Measurements from ENCODE around the gene STK24. TPM values are rescaled to one million over a fixed set of nuclear protein-coding genes. Genes with fewer than 3 reads are reported as not detected.

Gene STK24
- total RNA-seq, 1 donor from 2014 or later, result 17.0 TPM

GRCh38 chr13:98442391-98443230, 134.3 kb downstream of the STK24 start:
- ATAC-seq, result no peak
- DNase-seq (ENCODE audit: low spot score), result no peak

GRCh38 chr13:98441056-98441676, 135.7 kb downstream of the STK24 start:
- ATAC-seq, result no peak
- no peak for DNase-seq (ENCODE audit: low spot score)

GRCh38 chr13:98440390-98441055, 136.4 kb downstream of the STK24 start:
- no peak for DNase-seq (ENCODE audit: low spot score)

GRCh38 chr13:98439896-98440295, 137.0 kb downstream of the STK24 start:
- DNase-seq (ENCODE audit: low spot score), result no peak
- no peak for ATAC-seq

More at GRCh38 chr13:98440390-98441055, 136.4 kb downstream of the STK24 start:
- no peak for ATAC-seq

- DNase-seq (ENCODE audit: low spot score), result no peak
- no peak for ATAC-seq
Measured at GRCh38 chr13:98439126-98439828, 137.6 kb downstream of the STK24 start.

DNA sequence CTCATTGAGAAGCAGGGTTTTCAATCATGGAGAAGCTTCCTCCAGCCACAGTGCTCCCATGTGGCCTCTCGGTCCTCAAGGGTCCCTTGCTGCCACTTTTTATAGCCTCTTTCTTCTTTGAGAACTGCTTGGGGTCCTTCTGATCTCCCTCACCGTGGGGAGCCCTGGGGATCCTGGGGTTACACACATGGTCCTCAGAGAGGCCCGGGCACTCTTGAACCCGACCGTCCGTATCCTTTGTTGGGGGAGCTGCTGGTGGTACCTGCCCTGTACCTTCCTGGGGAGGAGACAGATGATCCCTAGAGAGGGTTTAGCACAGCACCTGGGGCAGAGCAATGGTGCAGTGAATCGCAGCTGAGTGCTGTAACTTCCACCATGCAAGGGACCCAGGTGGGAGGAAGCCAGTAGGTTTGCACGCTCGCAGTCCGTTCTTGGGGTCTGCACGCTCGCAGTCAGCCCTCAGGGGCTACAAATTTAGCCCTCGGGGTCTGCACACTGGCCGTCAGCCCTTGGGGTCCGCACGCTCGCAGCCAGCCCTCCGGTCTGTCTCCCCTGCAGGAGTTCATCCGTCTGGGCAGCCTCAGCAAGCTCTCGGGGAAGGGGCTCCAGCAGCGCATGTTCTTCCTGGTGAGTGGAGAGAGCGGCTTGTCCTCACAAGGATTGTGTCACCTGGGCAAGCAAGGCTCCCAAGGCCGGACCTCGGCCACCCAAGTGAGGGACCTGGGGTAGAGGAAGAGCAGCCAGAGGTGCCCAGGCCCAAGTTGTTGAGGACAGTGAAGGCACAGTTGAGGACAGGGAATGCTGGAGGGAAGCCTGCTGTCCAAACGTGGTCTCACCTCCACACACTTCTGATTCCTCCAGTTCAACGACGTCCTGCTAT, 138.4 kb downstream of the STK24 start:
- DNase-seq (ENCODE audit: low spot score) (no peak), ATAC-seq (no peak)

DNA sequence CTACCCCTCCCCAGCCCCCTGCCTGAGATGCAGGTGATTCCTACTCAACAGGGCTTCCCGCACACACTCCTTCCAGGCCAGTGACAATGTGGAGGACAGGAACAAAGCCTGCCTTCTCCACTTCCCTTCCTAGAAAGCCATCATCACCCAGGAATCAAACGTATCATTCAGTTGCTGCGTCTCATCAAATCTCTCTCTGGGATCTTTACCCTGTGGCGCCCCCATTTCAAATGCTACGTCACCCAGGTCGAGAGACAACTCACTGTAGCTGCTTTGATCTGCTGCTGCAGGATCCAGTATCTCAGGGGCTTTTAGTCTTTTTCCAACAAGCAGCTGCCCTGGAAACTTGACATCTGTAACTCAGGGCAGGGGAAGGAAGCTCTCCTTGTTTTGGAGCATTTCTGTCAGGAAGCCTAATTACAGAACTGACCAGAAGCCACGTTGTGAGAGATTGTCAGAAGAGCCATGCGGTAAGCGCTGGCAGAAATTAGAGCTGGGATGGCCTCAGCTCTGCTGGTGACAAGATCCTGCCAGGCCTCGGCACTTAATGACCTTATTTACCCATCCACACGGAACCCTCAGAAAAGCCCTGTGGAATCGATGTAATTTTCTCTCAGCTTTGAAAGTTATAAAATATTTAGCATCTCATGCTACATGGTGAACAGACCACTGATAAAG, 140.5 kb downstream of the STK24 start:
- no peak for ATAC-seq
- no peak for DNase-seq (ENCODE audit: low spot score)

DNA sequence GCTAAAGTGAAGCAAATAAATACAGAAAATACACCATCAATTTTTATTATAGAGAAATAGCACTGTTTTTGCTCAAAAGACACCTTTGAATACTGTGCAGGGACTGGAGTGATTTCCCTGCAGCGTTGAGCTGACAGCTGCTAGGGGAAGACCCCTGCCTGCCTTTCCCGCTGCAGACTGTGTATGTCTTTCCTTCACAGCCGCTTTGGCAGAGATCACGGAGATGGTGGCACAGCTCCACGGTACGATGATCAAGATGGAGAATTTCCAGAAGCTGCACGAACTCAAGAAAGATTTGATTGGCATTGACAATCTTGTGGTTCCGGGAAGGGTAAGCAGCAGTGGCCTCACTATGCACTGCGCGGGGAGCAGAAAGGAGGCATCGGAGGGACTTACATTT, 141.5 kb downstream of the STK24 start:
- DNase-seq (ENCODE audit: low spot score), result no peak

DNA sequence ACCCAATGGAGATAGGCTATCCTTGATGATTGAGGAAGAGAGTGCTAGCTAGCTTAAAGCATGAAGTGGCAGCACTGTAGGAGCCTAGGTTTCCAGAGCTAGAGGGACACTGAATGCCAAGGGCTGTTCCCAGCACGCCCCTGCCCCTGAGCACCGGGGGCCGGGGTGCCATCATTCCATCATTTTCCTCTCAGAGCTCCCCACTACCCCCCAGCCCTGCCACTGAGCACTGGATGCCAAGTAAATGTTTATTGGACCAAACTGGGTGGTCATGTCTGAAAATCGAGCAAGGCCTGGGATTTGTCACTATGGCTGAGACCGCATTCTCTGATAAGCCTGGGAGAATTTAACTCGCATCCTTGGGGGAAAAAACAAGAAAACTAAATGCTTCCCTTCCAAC, 142.8 kb downstream of the STK24 start:
- no peak for ATAC-seq
- no peak for DNase-seq (ENCODE audit: low spot score)

More for the DNA sequence above, 141.5 kb downstream of the STK24 start:
- no peak for ATAC-seq

- ATAC-seq, result no peak
- DNase-seq (ENCODE audit: low spot score), result no peak
Measured at GRCh38 chr13:98433654-98434053, 143.3 kb downstream of the STK24 start.

- ATAC-seq (no peak), DNase-seq (ENCODE audit: low spot score) (no peak)
Measured at GRCh38 chr13:98432638-98433037, 144.3 kb downstream of the STK24 start.

DNA sequence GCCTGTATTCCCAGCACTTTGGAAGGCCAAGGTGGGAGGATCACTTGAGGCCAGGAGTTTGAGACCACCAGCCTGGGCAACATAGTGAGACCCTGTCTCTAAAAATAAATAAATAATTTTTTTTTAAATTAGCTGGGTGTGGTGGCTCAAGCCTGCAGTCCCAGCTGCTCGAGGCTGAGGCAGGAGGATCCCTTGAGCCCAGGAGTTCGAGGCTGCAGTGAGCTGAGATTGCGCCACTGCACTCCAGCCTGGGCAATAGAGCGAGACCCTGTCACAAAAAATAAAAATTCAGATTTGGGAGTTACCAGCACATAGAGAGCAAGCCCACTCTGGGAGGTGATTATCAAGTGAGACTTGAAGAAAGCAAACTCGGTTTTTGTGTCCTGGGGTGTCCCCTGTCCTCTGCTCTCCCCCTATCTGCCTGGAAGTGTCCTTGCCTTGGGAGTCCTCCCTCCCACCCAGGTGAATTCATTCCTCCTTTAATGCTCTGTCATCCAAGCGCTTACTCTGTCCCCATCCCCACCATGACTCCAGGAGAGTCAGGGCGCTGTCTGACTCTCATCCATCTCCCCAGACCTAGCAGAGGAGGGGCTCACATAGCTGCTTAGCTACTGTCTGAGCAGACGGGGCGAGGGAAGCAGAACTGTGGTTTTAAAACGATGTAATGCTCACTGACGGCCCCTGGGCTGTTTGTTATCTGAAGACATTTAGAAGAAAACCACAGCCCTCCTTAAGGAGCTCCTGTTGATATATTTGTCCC, 146.8 kb downstream of the STK24 start:
- no peak for ATAC-seq

DNA sequence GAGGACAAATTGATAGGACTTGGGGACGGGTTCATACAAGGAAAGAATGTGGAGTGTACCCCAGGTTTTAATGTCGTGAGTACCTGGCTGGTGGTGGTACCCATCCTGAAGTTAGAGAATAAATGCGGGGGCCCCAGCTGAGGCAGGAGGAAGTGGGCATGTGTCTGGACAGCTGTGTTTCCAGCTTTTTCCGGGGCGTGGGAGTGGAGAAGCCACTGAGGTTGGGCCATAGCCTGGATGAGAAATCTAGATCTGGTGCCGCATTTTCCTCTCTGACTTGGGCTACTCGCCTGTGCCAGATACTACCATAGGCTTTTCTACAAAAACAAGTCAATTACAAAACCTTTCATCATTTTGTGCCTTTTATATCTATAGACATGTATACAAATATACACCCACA, 147.4 kb downstream of the STK24 start:
- ATAC-seq, result no peak
- no peak for DNase-seq (ENCODE audit: low spot score)

More for the DNA sequence above, 146.8 kb downstream of the STK24 start:
- DNase-seq (ENCODE audit: low spot score), result no peak

- ATAC-seq, result no peak
Measured at GRCh38 chr13:98429081-98429480, 147.8 kb downstream of the STK24 start.

DNA sequence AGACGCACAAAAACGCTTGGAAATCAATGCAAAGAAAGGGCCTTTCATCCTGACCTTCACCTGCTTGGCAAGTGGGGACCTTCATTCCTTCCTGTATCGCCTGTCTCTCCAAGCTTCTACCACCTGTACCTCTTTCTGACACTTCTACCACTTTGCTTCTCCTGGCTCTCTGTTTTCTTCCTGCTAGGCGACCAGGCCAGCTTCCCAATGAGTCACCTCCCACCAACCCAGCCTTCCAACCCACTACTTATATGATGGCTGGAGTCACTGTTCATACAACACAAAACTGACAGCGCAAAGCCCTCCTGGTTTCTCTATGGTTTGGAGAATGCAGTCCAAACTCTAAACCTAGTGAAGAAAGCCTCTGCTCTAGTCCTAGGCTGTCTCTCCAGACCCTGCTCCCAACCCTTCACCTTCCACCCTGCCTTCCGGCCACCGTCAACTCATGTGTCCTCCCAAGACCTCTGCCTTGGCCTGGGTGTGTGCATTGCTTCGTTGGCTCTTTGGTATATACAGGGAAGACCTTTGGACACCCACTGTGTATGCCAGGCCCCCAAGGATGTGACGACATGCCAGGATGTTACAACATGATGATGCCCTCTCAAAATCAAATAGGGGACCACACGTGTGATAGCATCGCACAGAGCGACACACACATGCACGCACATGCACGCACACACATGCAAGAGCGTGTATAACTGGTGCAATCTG, 148.5 kb downstream of the STK24 start:
- DNase-seq (ENCODE audit: low spot score) (no peak), ATAC-seq (peak; percentile 29)

More at GRCh38 chr13:98429081-98429480, 147.8 kb downstream of the STK24 start:
- no peak for DNase-seq (ENCODE audit: low spot score)

GRCh38 chr13:98427331-98427995, 149.4 kb downstream of the STK24 start:
- no peak for ATAC-seq

GRCh38 chr13:98423417-98423816, 153.5 kb downstream of the STK24 start:
- ATAC-seq, result no peak
- DNase-seq (ENCODE audit: low spot score), result no peak

More at GRCh38 chr13:98427331-98427995, 149.4 kb downstream of the STK24 start:
- no peak for DNase-seq (ENCODE audit: low spot score)

GRCh38 chr13:98422046-98422445, 154.9 kb downstream of the STK24 start:
- DNase-seq (ENCODE audit: low spot score) (no peak), ATAC-seq (no peak)

All from left lobe of liver (tissue), 2 donors.